ENCODE results near the gene CNGA1.

The CNGA1 gene

GRCh38 chr4:48025005-48025404 is 8.5 kb upstream of the CNGA1 start:
- TF ChIP-seq CTCF (conservative IDR thresholded peaks at IDR 0.05; ENCODE audit: low read length) (no peak), EZH2phosphoT487 (IDR thresholded peaks at IDR 0.05; ENCODE audit: borderline replicate concordance) (no peak)
- no peak overlapping the region for H3K9ac ChIP-seq (ENCODE audit: low read depth, low read length, poor library complexity, severe bottlenecking)
- H3K9me2 ChIP-seq (replicated peaks; ENCODE audit: low read depth, low read length), result no peaks in the 10 kb centered on the region
- no peaks in the 10 kb centered on the region for H3K4me1 ChIP-seq (ENCODE audit: insufficient read depth, low read length, poor library complexity, severe bottlenecking)
- H3K9me3 ChIP-seq (ENCODE audit: insufficient read depth, low read depth, low read length), result no peaks in the 10 kb centered on the region
- H3K4me2 ChIP-seq (ENCODE audit: low read depth, low read length, poor library complexity, severe bottlenecking), result no peak overlapping the region
- H2AFZ ChIP-seq (ENCODE audit: low read length), result no peak overlapping the region
- no peaks in the 10 kb centered on the region for H4K20me1 ChIP-seq (ENCODE audit: insufficient read depth, low read length, poor library complexity, severe bottlenecking)
- H3F3A ChIP-seq (ENCODE audit: low read depth), result no peaks in the 10 kb centered on the region
- no peak overlapping the region for H3K4me3 ChIP-seq (ENCODE audit: low read length, poor library complexity, severe bottlenecking)
- no peaks in the 10 kb centered on the region for H3K36me3 ChIP-seq (ENCODE audit: insufficient read depth, low read length)
- H3K27me3 ChIP-seq (ENCODE audit: insufficient read depth, low read length, poor library complexity, severe bottlenecking), result no peaks in the 10 kb centered on the region
- H3K79me2 ChIP-seq (ENCODE audit: insufficient read depth, low read length), result no peaks in the 10 kb centered on the region

- no peaks in the 10 kb centered on the region for H3K9me3 ChIP-seq (ENCODE audit: insufficient read depth, low read depth, low read length)
These were observed 8.0 kb upstream of the CNGA1 start for GRCh38 chr4:48024522-48024921.

GRCh38 chr4:48022192-48022799 is 5.8 kb upstream of the CNGA1 start:
- H3K9ac ChIP-seq (ENCODE audit: low read depth, low read length, poor library complexity, severe bottlenecking), result no peak overlapping the region
- H4K20me1 ChIP-seq (ENCODE audit: insufficient read depth, low read length, poor library complexity, severe bottlenecking), result no peaks in the 10 kb centered on the region
- no peak overlapping the region for H2AFZ ChIP-seq (ENCODE audit: low read length)
- H3K4me3 ChIP-seq (ENCODE audit: low read length, poor library complexity, severe bottlenecking), result no peak overlapping the region
- no peaks in the 10 kb centered on the region for H3K9me3 ChIP-seq (ENCODE audit: insufficient read depth, low read depth, low read length)
- H3K4me1 ChIP-seq (ENCODE audit: insufficient read depth, low read length, poor library complexity, severe bottlenecking), result no peaks in the 10 kb centered on the region
- TF ChIP-seq EZH2phosphoT487 (IDR thresholded peaks at IDR 0.05; ENCODE audit: borderline replicate concordance) (no peak), CTCF (conservative IDR thresholded peaks at IDR 0.05; ENCODE audit: low read length) (no peak)
- peaks cover 13% of the 10 kb centered on the region for H3K27me3 ChIP-seq (ENCODE audit: insufficient read depth, low read length, poor library complexity, severe bottlenecking)
- H3K79me2 ChIP-seq (ENCODE audit: insufficient read depth, low read length), result no peaks in the 10 kb centered on the region
- H3K9me2 ChIP-seq (replicated peaks; ENCODE audit: low read depth, low read length), result no peaks in the 10 kb centered on the region
- no peak overlapping the region for H3K4me2 ChIP-seq (ENCODE audit: low read depth, low read length, poor library complexity, severe bottlenecking)
- H3F3A ChIP-seq (ENCODE audit: low read depth), result no peaks in the 10 kb centered on the region
- no peaks in the 10 kb centered on the region for H3K36me3 ChIP-seq (ENCODE audit: insufficient read depth, low read length)

More at GRCh38 chr4:48024522-48024921, 8.0 kb upstream of the CNGA1 start:
- Histone ChIP-seq H4K20me1 (ENCODE audit: insufficient read depth, low read length, poor library complexity, severe bottlenecking) (no peaks in the 10 kb centered on the region), H2AFZ (ENCODE audit: low read length) (no peak overlapping the region), H3K4me1 (ENCODE audit: insufficient read depth, low read length, poor library complexity, severe bottlenecking) (no peaks in the 10 kb centered on the region), H3K9me2 (replicated peaks; ENCODE audit: low read depth, low read length) (no peaks in the 10 kb centered on the region), H3K79me2 (ENCODE audit: insufficient read depth, low read length) (no peaks in the 10 kb centered on the region), H3F3A (ENCODE audit: low read depth) (no peaks in the 10 kb centered on the region), H3K36me3 (ENCODE audit: insufficient read depth, low read length) (no peaks in the 10 kb centered on the region), H3K4me3 (ENCODE audit: low read length, poor library complexity, severe bottlenecking) (no peak overlapping the region), H3K9ac (ENCODE audit: low read depth, low read length, poor library complexity, severe bottlenecking) (no peak overlapping the region), H3K27me3 (ENCODE audit: insufficient read depth, low read length, poor library complexity, severe bottlenecking) (peaks cover 1% of the 10 kb centered on the region), H3K4me2 (ENCODE audit: low read depth, low read length, poor library complexity, severe bottlenecking) (no peak overlapping the region)
- TF ChIP-seq CTCF (conservative IDR thresholded peaks at IDR 0.05; ENCODE audit: low read length) (no peak), EZH2phosphoT487 (IDR thresholded peaks at IDR 0.05; ENCODE audit: borderline replicate concordance) (no peak)

Data from Loucy (cell line).